ENCODE measurements around the gene PORCN. TPM values are rescaled to one million over a fixed set of nuclear protein-coding genes. Genes with fewer than 3 reads are reported as not detected.
A peak's percentile ranks its signal among the peaks of the same experiment; 100 is the strongest.

Gene PORCN
- total and polyA plus RNA-seq, 2 of the 13 experiments (the other 11 are each of a cell fraction or from before 2014, with no cell fraction given) = 3.9 to 5.8 TPM

GRCh38 chrX:48505481-48505880 lies 3.3 kb upstream of the PORCN start (continued):
- TF ChIP-seq ZNF570 (CRISPR knock-in tag; IDR thresholded peaks at IDR 0.05; ENCODE audit: borderline replicate concordance) (no peak), ARID3A (IDR thresholded peaks at IDR 0.05; ENCODE audit: low read depth, low read length) (no peak), AHDC1 (CRISPR knock-in tag; IDR thresholded peaks at IDR 0.05; ENCODE audit: borderline replicate concordance) (peak; percentile 42; the same call in 1 of the 2 replicates), HMG20A (CRISPR knock-in tag; IDR thresholded peaks at IDR 0.05; ENCODE audit: borderline replicate concordance) (peak; percentile 57; the same call in 1 of the 2 replicates), ZNF788 (CRISPR knock-in tag; IDR thresholded peaks at IDR 0.05; ENCODE audit: borderline replicate concordance) (no peak), ZNF547 (CRISPR knock-in tag; IDR thresholded peaks at IDR 0.05) (no peak), ZNF350 (CRISPR knock-in tag; IDR thresholded peaks at IDR 0.05; ENCODE audit: borderline replicate concordance, low read depth) (no peak), CREB1 (IDR thresholded peaks at IDR 0.05) (no peak), CREB1 (CRISPR knock-in tag; IDR thresholded peaks at IDR 0.05) (0 out of 2 replicates have a peak, but pooled peaks have one; percentile 32), JUN (CRISPR knock-in tag; IDR thresholded peaks at IDR 0.05) (0 out of 2 replicates have a peak, but pooled peaks have one; percentile 27), SNAPC5 (CRISPR knock-in tag; IDR thresholded peaks at IDR 0.05; ENCODE audit: borderline replicate concordance) (no peak), ZNF75D (CRISPR knock-in tag; IDR thresholded peaks at IDR 0.05; ENCODE audit: borderline replicate concordance) (no peak), ZNF251 (CRISPR knock-in tag; IDR thresholded peaks at IDR 0.05) (no peak), CSRNP2 (CRISPR knock-in tag; conservative IDR thresholded peaks at IDR 0.05; ENCODE audit: low read depth) (no peak), ZNF446 (CRISPR knock-in tag; IDR thresholded peaks at IDR 0.05) (no peak), PRPF4 (IDR thresholded peaks at IDR 0.05; ENCODE audit: low read depth, low read length, poor library complexity, severe bottlenecking) (no peak), ZFY (CRISPR knock-in tag; IDR thresholded peaks at IDR 0.05) (no peak), ZNF543 (CRISPR knock-in tag; IDR thresholded peaks at IDR 0.05) (no peak), ZFYVE20 (CRISPR knock-in tag; IDR thresholded peaks at IDR 0.05; ENCODE audit: borderline replicate concordance, low read depth) (no peak), HOXA3 (CRISPR knock-in tag; IDR thresholded peaks at IDR 0.05) (no peak), FOXP1 (IDR thresholded peaks at IDR 0.05) (no peak), FOXP1 (CRISPR knock-in tag; IDR thresholded peaks at IDR 0.05) (no peak), ZNF260 (CRISPR knock-in tag; IDR thresholded peaks at IDR 0.05; ENCODE audit: borderline replicate concordance, low read depth) (no peak)

Measured in HepG2 (cell line).